Ishikawa (cell line): ENCODE results near the gene ZNF302.

Experiments used
- FOXM1 ChIP-seq: IDR thresholded peaks from 2 replicates; pipeline ENCODE4 v1.6.1; 2012; ENCODE audit warnings: low read depth, borderline replicate concordance
- RAD21 ChIP-seq: IDR thresholded peaks from 2 replicates; pipeline ENCODE4 v1.6.1; 2012; ENCODE audit warnings: low read depth
- TAF1 ChIP-seq: IDR thresholded peaks from 2 replicates; pipeline ENCODE4 v1.6.1; 2012; ENCODE audit warnings: low read depth, mild to moderate bottlenecking
- YY1 ChIP-seq: IDR thresholded peaks from 2 replicates; pipeline ENCODE4 v1.6.1; 2012; ENCODE audit warnings: low read depth

DNA sequence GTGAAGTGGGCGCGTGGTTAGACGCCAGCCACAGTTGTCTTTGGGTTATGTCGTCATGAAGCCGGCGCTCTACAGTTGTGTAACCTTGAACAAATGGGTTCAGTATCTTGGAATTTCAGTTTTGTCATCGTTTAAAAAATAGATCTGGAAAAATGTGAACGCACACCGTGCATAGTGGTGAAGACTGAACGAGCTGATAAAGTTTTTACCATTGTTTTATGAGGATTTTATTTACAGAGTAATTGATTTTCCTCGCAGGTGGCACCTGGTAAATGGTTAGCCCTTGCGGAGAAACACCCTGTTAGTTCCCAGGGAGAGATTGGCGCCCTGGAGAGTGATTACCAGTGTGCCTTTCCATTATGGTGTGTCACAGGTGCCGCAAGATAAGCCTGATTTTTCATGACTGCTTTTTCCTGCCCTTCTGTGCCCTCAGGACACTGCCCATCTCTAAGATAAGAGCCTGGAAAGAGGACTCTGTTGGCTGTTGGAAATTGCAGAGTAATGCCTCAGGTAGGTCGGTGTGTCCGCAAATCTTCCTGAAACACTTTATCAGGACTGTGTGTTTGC lies 57.1 kb downstream of the ZNF302 start:
- TF ChIP-seq YY1 (no peak), TAF1 (no peak), FOXM1 (no peak), RAD21 (no peak)
